ENCODE results near the gene AOPEP.

GRCh38 chr9:94718936-94719335 is 7.6 kb upstream of the AOPEP start:
- TF ChIP-seq CTCF (IDR thresholded peaks at IDR 0.05) (no peak), POLR2A (IDR thresholded peaks at IDR 0.05) (no peak)

Data from uterus (tissue), 2 donors.